ENCODE results near the gene COL18A1.

DNA sequence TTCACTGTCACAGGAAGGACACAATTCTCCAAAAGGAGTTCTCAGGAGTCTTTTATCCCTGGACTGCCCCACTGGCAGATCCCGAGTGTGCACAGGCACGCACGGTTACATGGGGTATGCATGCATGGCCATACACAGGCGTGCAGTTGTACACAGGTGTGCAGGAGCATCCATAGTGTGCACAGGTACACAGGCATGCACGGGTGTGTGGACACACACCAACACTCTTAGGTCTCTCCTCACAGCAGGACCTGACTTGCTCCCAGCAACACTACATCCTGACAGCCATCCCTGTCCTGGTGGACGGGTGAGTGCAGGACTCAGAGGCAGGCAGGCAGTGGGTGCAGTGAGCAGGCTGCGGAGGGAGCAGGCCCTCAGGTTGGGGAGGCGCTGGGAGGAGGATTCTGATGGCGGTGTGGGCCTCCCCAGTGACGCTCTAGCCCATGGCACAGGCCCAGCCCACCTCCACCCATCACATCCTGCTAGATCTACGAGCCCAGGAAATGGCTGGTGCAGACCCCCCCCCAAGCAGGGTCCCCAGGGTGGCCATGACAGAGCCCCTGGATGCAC, 108.9 kb downstream of the COL18A1 start:
- TF ChIP-seq CTCF (IDR thresholded peaks at IDR 0.05), result no peak
- TF ChIP-seq POLR2AphosphoS5 (IDR thresholded peaks at IDR 0.05), result no peak
